Forelimb muscle (tissue), 1 donor: ENCODE data around the gene MRPL14. TPM values are rescaled to one million over a fixed set of nuclear protein-coding genes. Genes with fewer than 3 reads are reported as not detected.
"Not testable (repeated sequence)": the region's sequence is repeated elsewhere in the genome, so short reads cannot be mapped to it uniquely, and the experiment has no call there.

Source experiments
- DNase-seq: peaks from one replicate; pipeline ENCODE4 v3.0.0-alpha.2; 2013; ENCODE audit warnings: low read depth
- polyA plus RNA-seq: library from polyadenylated mRNA; unstranded; fragments of 120-200 nt; gene quantifications from one replicate; pipeline ENCODE4 v1.2.1, GENCODE V29; 2013; ENCODE audit not compliant: insufficient read length

Gene MRPL14
- polyA plus RNA-seq, 1 donor: 34.2 TPM

DNA sequence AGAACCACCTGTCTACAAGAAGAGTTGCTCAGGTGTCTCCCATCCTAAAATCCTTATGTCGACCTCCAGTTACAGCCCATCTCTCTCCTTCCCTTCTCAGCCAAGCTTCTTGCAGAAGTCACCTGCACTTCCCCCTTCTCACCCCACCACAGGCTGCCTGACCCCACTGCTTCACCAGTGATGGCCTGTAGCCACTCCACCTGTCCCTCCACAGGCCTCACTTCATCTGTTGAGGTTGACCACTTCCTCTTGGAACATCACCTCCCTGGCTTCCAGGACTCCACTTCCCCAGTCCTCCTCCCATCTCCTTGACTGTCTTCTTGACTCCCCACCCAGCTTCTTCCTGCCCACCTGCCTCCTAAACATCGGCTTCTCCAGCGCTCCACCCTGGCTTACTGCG is 25.4 kb downstream of the MRPL14 start:
- DNase-seq: no peak

DNA sequence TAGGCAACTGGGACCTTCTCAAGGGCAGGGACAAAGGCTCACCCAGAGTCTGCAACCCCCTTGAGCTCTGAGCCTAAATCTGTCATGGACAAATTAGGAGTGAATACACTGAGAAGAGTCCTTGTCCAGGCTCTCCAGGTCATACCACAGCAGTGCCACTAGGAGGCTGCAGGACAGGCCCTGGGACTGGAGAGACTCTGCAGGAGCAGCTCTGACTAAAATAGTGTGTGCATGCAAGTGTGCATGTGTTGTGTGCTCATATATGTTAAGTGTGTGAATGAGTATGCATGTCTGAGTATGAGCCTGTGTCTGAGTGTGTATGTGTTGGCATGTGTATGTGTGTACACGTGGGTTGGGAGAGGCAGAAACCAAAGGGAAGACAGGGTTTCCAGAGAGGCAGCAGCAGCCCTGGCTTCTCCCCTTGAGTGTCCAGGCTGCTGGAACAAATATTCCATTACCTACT is 27.1 kb downstream of the MRPL14 start:
- DNase-seq: no peak

- no peak for DNase-seq
These were observed 28.1 kb downstream of the MRPL14 start for GRCh38 chr6:44099192-44099591.

- no peak for DNase-seq
These were observed 29.4 kb downstream of the MRPL14 start for GRCh38 chr6:44097782-44098317.

DNA sequence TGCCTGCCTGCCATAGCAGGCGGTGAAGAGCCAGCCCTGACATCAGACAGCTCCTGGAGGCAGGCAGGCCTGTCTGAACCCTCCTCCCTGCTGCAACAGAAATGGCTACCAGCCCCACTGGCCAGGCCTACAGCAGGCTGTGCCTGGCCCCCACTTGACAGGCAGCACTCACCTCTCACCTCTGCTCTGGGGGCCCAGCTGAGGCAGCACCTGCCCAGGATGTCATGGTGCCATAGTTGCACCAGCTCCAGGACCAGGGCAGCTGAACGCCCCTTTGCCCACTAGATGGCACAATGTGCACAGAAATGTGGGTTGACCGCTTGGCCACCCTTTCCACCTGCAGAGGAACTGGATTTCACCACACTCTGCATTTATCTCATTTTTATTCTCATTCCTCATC is 30.6 kb downstream of the MRPL14 start:
- DNase-seq: no peak

DNA sequence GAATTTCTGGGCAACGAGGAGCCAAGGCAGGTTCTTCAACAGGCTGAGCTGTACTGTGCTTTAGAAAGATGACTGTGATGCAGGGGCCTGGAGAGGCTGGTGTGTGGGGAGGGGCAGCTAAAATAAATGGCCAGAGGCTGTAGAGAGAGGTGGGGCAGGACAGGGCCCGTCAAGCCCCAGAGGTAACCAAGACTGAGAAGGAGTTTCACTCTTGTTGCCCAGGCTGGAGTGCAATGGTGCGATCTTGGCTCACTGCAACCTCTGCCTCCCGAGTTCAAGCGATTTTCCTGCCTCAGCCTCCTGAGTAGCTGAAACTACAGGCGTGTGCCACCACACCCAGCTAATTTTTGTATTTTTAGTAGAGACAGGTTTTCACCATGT is 32.0 kb downstream of the MRPL14 start:
- not testable (repeated sequence) for DNase-seq

- no peak for DNase-seq
These were observed 32.6 kb downstream of the MRPL14 start for GRCh38 chr6:44094403-44095242.

DNA sequence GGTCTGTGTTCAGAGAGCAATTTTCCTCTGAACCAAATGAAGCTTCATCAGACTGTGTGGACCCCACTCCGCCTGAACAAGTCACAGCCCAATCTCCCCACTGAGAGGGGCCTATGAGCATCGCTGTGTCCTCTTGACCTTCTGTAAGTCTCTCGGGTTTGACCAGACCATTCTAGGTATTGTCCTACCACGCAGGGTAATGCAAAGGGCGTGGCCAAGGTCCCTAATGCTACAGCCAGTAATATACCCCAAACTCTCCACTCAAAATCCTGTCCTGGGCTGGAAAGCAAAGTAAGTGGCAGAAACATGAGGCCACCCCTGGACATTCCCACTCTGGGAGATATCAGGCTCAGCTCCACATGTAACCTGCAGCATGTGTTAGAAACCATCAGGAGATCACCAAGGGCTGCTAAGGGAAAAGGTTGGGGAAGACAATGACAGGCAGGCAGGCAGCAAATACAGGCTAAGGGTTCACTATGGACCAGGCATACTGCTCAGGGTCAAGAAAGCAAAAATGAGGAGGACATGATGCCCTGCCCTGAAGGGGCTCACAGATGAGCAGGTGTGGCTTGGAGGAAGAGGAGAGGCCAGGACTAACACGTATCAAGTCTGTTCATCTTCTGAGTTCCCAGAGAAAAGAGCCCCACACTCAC is 33.4 kb downstream of the MRPL14 start:
- no peak for DNase-seq

DNA sequence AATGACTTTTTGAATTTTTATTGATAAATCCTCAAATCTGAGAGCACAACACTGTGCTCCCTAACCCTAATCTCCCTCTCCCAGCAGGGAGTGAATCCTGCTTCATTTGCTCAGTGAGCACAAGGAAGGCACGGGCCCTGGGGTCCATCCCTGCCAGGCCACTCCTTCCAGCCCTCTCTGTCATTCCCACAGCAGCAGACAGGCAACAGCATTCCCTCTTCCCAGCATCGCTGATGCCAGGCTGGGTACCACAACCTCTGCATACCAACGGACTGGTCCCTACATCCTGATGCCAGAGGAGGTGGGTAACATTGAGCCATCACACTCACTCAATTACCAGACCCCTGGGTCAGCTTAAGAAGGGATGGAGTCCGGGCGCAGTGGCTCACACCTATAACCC is 34.2 kb downstream of the MRPL14 start:
- no peak for DNase-seq

GRCh38 chr6:44091981-44092884 is 35.0 kb downstream of the MRPL14 start:
- DNase-seq: no peak

- DNase-seq: not testable (repeated sequence)
These were observed 35.9 kb downstream of the MRPL14 start for GRCh38 chr6:44091356-44091755.

DNA sequence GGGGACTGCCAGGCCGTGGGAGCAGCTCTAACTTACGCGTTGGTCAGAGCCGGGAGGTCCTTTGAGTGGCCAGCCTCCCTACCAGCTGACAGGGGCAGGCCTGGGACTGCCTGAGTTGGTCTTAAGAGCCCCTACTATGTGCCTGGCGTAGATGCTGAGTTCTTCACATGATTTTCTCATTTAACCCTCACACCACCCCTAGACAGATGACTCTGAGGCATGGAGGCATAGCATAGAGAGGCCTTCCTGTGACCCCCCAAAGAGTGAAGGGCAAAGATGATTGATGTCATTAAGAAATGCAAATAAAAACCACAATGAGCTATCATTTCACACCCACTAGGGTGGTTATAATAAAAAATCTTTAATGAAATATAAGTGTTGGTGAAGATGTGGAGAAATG is 36.8 kb downstream of the MRPL14 start:
- DNase-seq: no peak

- no peak for DNase-seq
These were observed 38.2 kb downstream of the MRPL14 start for GRCh38 chr6:44088827-44089590.

- no peak for DNase-seq
These were observed 39.6 kb downstream of the MRPL14 start for GRCh38 chr6:44087623-44088022.

DNA sequence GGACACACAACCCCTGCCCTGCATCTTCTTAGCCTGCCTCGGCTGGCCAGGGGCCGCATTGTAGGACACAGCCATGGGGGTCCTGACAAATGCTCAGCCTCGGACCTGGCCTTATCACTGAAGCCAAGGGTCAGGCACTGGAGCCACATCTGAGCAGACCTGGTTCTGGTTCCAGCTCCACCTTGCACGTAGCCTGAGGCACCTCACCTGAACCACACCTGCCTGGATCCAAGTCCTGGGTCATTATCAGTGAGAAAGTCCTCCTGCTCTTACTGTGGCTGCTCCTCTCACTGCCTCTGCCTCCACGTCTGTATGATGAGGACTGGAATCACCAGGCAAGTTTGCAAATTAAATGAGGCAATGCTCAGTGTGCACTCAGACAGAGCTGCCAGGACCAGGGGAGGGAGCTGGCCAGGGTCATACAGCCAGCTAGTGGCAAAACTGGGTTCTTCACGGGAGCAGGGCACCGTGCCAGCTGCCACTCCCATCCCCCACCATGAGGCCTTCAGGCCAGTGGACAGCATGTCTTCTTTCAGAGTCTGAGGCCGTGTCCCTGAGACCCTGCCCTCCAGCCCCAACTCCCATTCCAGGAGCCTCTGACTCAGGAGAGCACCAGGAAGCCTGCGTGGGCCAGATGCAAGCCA is 40.2 kb downstream of the MRPL14 start:
- no peak for DNase-seq

DNA sequence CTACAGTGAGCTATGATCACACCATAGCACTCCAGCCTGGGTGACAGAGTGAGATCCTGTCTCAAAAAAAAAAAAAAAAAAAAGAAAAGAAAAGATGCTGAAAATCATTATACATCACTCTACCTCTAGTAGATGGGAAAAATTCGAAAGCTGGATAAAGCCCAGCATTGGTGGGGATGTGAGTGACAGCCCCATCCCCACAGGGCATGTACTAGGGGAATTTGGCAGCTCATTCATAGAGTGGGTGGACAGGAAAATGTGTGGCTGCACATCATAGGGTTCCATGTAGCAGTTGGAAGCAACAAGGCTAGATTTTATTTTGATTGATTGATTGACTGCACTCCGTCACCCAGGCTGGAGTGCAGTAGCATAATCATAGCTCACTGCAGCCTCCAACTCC is 42.0 kb downstream of the MRPL14 start:
- DNase-seq: no peak

- DNase-seq: no peak
These were observed 42.8 kb downstream of the MRPL14 start for GRCh38 chr6:44084231-44085014.

GRCh38 chr6:44082872-44083321 is 44.4 kb downstream of the MRPL14 start:
- DNase-seq: no peak

DNA sequence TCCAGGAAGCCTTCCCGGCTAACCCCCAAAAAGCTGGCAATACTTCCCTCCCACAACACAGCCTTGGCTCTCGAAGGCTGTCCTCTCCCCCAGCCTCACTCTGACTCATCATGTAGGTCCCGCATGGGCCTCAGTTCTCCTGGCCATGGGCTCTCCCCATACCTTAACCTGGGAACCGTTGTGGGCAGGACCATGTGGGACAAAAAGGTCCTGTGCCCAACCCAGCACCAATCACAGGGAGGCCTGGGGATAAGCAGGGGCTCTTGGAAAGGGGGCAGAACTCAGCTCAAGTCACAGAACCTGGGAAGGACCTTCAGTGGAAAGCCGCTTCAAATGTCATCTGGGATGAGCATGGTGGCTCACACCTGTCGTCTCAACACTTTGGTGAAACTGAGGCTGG is 45.5 kb downstream of the MRPL14 start:
- DNase-seq: no peak
